Karpas-422 (cell line): Measurements from ENCODE around the gene ERGIC1. TPM values are rescaled to one million over a fixed set of nuclear protein-coding genes. Genes with fewer than 3 reads are reported as not detected.

ENCODE experiments used
- DNase-seq: peaks from one replicate; pipeline ENCODE4 v3.0.0-alpha.2; 2015
- H2AFZ ChIP-seq: fragments of 200-600 bp; sonication (generic); 2 replicates; pipeline ENCODE4 v1.6.1; 2014; ENCODE audit warnings: antibody characterized with exemption, low read length, mixed read lengths
- H3K27ac ChIP-seq: fragments of 200-600 bp; sonication (generic); 2 replicates; pipeline ENCODE4 v1.5.1; 2014; ENCODE audit warnings: mild to moderate bottlenecking, low read length, moderate library complexity
- H3K27me3 ChIP-seq: fragments of 200-600 bp; sonication (generic); 2 replicates; pipeline ENCODE4 v1.6.1; 2014; ENCODE audit warnings: low read length, mixed read lengths
- H3K36me3 ChIP-seq: fragments of 200-600 bp; sonication (generic); 2 replicates; pipeline ENCODE4 v1.6.1; 2014; ENCODE audit warnings: low read length, mixed read lengths; ENCODE audit not compliant: insufficient read depth
- H3K4me1 ChIP-seq: fragments of 200-600 bp; sonication (generic); 2 replicates; pipeline ENCODE4 v1.6.1; 2014; ENCODE audit warnings: mild to moderate bottlenecking, low read length, mixed read lengths
- H3K4me2 ChIP-seq: fragments of 200-600 bp; sonication (generic); 2 replicates; pipeline ENCODE4 v1.6.1; 2014; ENCODE audit warnings: low read length, low read depth, mild to moderate bottlenecking; ENCODE audit not compliant: poor library complexity, severe bottlenecking
- H3K4me3 ChIP-seq: fragments of 200-600 bp; sonication (generic); 2 replicates; pipeline ENCODE4 v1.5.1; 2014; ENCODE audit warnings: mild to moderate bottlenecking, antibody characterized with exemption, low read length, mixed read lengths
- H3K79me2 ChIP-seq: fragments of 200-600 bp; sonication (generic); 2 replicates; pipeline ENCODE4 v1.6.1; 2014; ENCODE audit warnings: mild to moderate bottlenecking, low read length, mixed read lengths
- H3K9ac ChIP-seq: fragments of 200-600 bp; sonication (generic); 2 replicates; pipeline ENCODE4 v1.6.0; 2014; ENCODE audit warnings: low read length
- H3K9me2 ChIP-seq: fragments of 200-600 bp; sonication (generic), shearing (Covaris generic); replicated peaks from 2 replicates; pipeline ENCODE4 v1.6.0; 2014; ENCODE audit warnings: mild to moderate bottlenecking, low read length, moderate library complexity; ENCODE audit not compliant: insufficient read depth
- H3K9me3 ChIP-seq: fragments of 300-700, 200-600 bp; sonication (generic); 2 replicates; pipeline ENCODE4 v1.6.1; 2014; ENCODE audit warnings: low read length, mixed read lengths
- H4K20me1 ChIP-seq: fragments of 200-600 bp; sonication (generic); 2 replicates; pipeline ENCODE4 v1.6.1; 2014; ENCODE audit warnings: mild to moderate bottlenecking, antibody characterized with exemption, low read length, low read depth; ENCODE audit not compliant: insufficient read depth
- total RNA-seq: library from RNA; depleted of rRNA; stranded (reverse); fragments of >200 nt; shearing (Covaris generic); gene quantifications from 2 replicates; pipeline ENCODE4 v1.2.3, GENCODE V29; 2014; ENCODE audit warnings: low replicate concordance

The ERGIC1 gene
- total RNA-seq, 1 experiment from 2014 or later: 67.2 TPM

- no peaks in the 10 kb centered on the region for H3K9me2 ChIP-seq
- no peaks in the 10 kb centered on the region for H3K4me1 ChIP-seq
- H3K27me3 ChIP-seq: no peaks in the 10 kb centered on the region
- H4K20me1 ChIP-seq: no peaks in the 10 kb centered on the region
- H3K79me2 ChIP-seq: no peaks in the 10 kb centered on the region
- H3K27ac ChIP-seq: no peak overlapping the region
- no peak overlapping the region for H3K4me3 ChIP-seq
- H3K4me2 ChIP-seq: no peak overlapping the region
- H3K36me3 ChIP-seq: no peaks in the 10 kb centered on the region
- H2AFZ ChIP-seq: no peak overlapping the region
- H3K9me3 ChIP-seq: no peaks in the 10 kb centered on the region
- no peak for DNase-seq
- no peak overlapping the region for H3K9ac ChIP-seq
These were observed 85.7 kb downstream of the ERGIC1 start for GRCh38 chr5:172919525-172920446.

GRCh38 chr5:172920447-172920849, 86.4 kb downstream of the ERGIC1 start:
- H3K79me2 ChIP-seq: no peaks in the 10 kb centered on the region
- no peaks in the 10 kb centered on the region for H3K36me3 ChIP-seq
- no peaks in the 10 kb centered on the region for H3K27me3 ChIP-seq
- no peak overlapping the region for H3K4me3 ChIP-seq
- H3K9me3 ChIP-seq: no peaks in the 10 kb centered on the region
- no peak overlapping the region for H3K4me2 ChIP-seq
- H3K27ac ChIP-seq: no peak overlapping the region
- H3K4me1 ChIP-seq: no peaks in the 10 kb centered on the region
- H2AFZ ChIP-seq: no peak overlapping the region
- H3K9me2 ChIP-seq: no peaks in the 10 kb centered on the region
- no peak for DNase-seq
- H3K9ac ChIP-seq: no peak overlapping the region
- no peaks in the 10 kb centered on the region for H4K20me1 ChIP-seq

GRCh38 chr5:172920995-172921394, 86.9 kb downstream of the ERGIC1 start:
- H3K4me1 ChIP-seq: no peaks in the 10 kb centered on the region
- H3K4me2 ChIP-seq: no peak overlapping the region
- H3K9me2 ChIP-seq: no peaks in the 10 kb centered on the region
- H3K36me3 ChIP-seq: no peaks in the 10 kb centered on the region
- H3K4me3 ChIP-seq: no peak overlapping the region
- DNase-seq: no peak
- H3K27me3 ChIP-seq: no peaks in the 10 kb centered on the region
- no peaks in the 10 kb centered on the region for H3K9me3 ChIP-seq
- H3K9ac ChIP-seq: no peak overlapping the region
- H2AFZ ChIP-seq: no peak overlapping the region
- no peaks in the 10 kb centered on the region for H4K20me1 ChIP-seq
- H3K27ac ChIP-seq: no peak overlapping the region
- no peaks in the 10 kb centered on the region for H3K79me2 ChIP-seq

DNA sequence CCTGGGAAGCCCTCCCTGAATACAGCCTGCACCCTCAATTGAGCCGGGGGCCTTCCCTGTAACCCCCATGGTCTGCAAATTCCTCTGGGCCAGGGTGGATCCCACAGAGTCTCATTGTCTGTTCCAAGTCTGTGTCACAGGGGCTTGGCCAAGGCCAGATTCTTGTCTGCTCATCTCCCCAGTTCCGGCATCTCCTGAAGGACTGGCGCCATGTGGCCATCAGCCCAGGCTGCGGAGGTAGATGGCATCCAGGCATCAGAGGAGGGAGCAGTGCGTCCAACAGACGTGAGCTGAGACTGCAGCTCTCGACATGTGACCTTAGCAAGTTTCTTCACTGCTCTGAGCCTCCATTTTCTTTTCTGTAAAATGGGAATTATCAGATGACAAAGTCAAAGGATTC, 87.9 kb downstream of the ERGIC1 start:
- no peak overlapping the region for H2AFZ ChIP-seq
- H3K4me1 ChIP-seq: no peaks in the 10 kb centered on the region
- no peak overlapping the region for H3K27ac ChIP-seq
- H3K36me3 ChIP-seq: no peaks in the 10 kb centered on the region
- no peak overlapping the region for H3K4me3 ChIP-seq
- H3K9me2 ChIP-seq: no peaks in the 10 kb centered on the region
- H4K20me1 ChIP-seq: no peaks in the 10 kb centered on the region
- H3K79me2 ChIP-seq: no peaks in the 10 kb centered on the region
- no peak for DNase-seq
- H3K4me2 ChIP-seq: no peak overlapping the region
- no peaks in the 10 kb centered on the region for H3K27me3 ChIP-seq
- H3K9me3 ChIP-seq: no peaks in the 10 kb centered on the region
- H3K9ac ChIP-seq: no peak overlapping the region

- Histone ChIP-seq H3K27me3 (no peaks in the 10 kb centered on the region), H3K79me2 (no peaks in the 10 kb centered on the region), H3K4me1 (no peaks in the 10 kb centered on the region), H3K9ac (no peak overlapping the region), H3K4me2 (no peak overlapping the region), H3K9me2 (no peaks in the 10 kb centered on the region), H4K20me1 (no peaks in the 10 kb centered on the region), H2AFZ (no peak overlapping the region), H3K4me3 (no peak overlapping the region), H3K36me3 (no peaks in the 10 kb centered on the region), H3K9me3 (no peaks in the 10 kb centered on the region), H3K27ac (no peak overlapping the region)
- no peak for DNase-seq
These were observed 89.5 kb downstream of the ERGIC1 start for GRCh38 chr5:172923539-172923938.

GRCh38 chr5:172925336-172925948, 91.4 kb downstream of the ERGIC1 start:
- Histone ChIP-seq H4K20me1 (no peaks in the 10 kb centered on the region), H3K27ac (no peak overlapping the region), H3K27me3 (no peaks in the 10 kb centered on the region), H3K36me3 (no peaks in the 10 kb centered on the region), H3K9ac (no peak overlapping the region), H3K79me2 (no peaks in the 10 kb centered on the region), H3K4me1 (no peaks in the 10 kb centered on the region), H3K4me3 (no peak overlapping the region), H3K4me2 (no peak overlapping the region), H3K9me3 (no peaks in the 10 kb centered on the region), H3K9me2 (no peaks in the 10 kb centered on the region), H2AFZ (no peak overlapping the region)
- DNase-seq: no peak

DNA sequence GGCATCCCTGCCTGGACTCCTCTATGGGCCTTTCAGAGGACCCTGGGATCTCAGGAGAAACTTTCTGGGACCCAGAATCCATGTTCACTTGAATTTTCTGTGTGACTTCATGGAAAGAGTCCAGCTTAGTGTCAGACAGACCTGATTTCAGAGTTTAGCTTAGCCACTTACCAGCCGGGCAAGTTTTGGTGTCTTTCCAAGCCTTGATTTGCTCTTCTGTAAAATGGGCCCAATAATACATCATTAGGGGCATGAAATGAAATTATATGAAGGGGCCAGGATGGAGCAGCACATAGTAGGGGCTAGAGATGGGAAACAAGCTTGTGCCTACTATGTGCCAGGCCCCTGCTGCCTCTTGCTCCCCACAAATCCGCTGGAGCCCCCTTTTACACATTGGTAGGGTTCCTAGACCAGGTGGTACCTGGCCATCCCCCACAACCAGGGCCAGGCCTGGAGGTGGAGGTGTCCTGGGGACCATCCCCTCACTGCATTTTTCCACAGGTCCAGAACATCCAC, 92.0 kb downstream of the ERGIC1 start:
- Histone ChIP-seq H3K36me3 (no peaks in the 10 kb centered on the region), H4K20me1 (no peaks in the 10 kb centered on the region), H3K27me3 (no peaks in the 10 kb centered on the region), H3K27ac (no peak overlapping the region), H3K4me2 (no peak overlapping the region), H3K9me2 (no peaks in the 10 kb centered on the region), H2AFZ (no peak overlapping the region), H3K4me3 (no peak overlapping the region), H3K79me2 (no peaks in the 10 kb centered on the region), H3K9ac (no peak overlapping the region), H3K4me1 (no peaks in the 10 kb centered on the region), H3K9me3 (no peaks in the 10 kb centered on the region)
- no peak for DNase-seq

- no peak overlapping the region for H2AFZ ChIP-seq
- no peak overlapping the region for H3K4me3 ChIP-seq
- H3K4me1 ChIP-seq: no peaks in the 10 kb centered on the region
- no peaks in the 10 kb centered on the region for H3K79me2 ChIP-seq
- no peaks in the 10 kb centered on the region for H3K27me3 ChIP-seq
- H3K9me3 ChIP-seq: no peaks in the 10 kb centered on the region
- no peaks in the 10 kb centered on the region for H3K36me3 ChIP-seq
- H3K27ac ChIP-seq: no peak overlapping the region
- H3K9ac ChIP-seq: no peak overlapping the region
- no peaks in the 10 kb centered on the region for H4K20me1 ChIP-seq
- no peak overlapping the region for H3K4me2 ChIP-seq
- no peak for DNase-seq
- no peaks in the 10 kb centered on the region for H3K9me2 ChIP-seq
These were observed 92.7 kb downstream of the ERGIC1 start for GRCh38 chr5:172926796-172927195.
